ENCODE results near the gene RHCE.

The RHCE gene

GRCh38 chr1:25432749-25433388 lies 12.2 kb upstream of the RHCE start:
- ChIA-PET CTCF (interaction anchor here (1.1 to 1.4 kb wide), 2 partner anchors 18 to 69 kb away, joined by 3 read pairs; no protein-coding TSS in a partner anchor), POLR2A (interaction anchor here (1.6 kb wide), 1 partner anchor 185 kb away, joined by 7 read pairs; the partner anchor contains the start of gene RSRP1)
- peaks cover 0 to 4% of the 10 kb centered on the region in 2 experiments; a peak in 1 of 3 replicates for H3K36me3 ChIP-seq (ENCODE audit: control insufficient read depth in 2 of 2, insufficient read depth in 1 of 2, low read length in 2 of 2)
- H3K27ac ChIP-seq (ENCODE audit: extremely low read depth, low read depth, low read length), result no peak overlapping the region; the same call in 1 of the 2 replicates
- peaks cover 35% of the 10 kb centered on the region for H3K4me1 ChIP-seq (ENCODE audit: control insufficient read depth, insufficient read depth, low read length)
- H3K4me3 ChIP-seq (ENCODE audit: low read depth, low read length), result no peak overlapping the region
- no peaks in the 10 kb centered on the region for H3K9me3 ChIP-seq (ENCODE audit: control insufficient read depth, insufficient read depth, low read depth, low read length)
- TF ChIP-seq ZNF530 (tag by site-specific recombination; IDR thresholded peaks at IDR 0.05; ENCODE audit: low read depth) (no peak), ZBTB20 (tag by site-specific recombination; IDR thresholded peaks at IDR 0.05) (no peak), ZNF280C (tag by site-specific recombination; IDR thresholded peaks at IDR 0.05) (no peak), ZXDB (tag by site-specific recombination; IDR thresholded peaks at IDR 0.05) (peak; percentile 26; the same call in 1 of the 2 replicates), ZNF18 (tag by site-specific recombination; IDR thresholded peaks at IDR 0.05) (peak; percentile 92), PRDM4 (tag by site-specific recombination; IDR thresholded peaks at IDR 0.05) (peak; percentile 92), ZNF692 (tag by site-specific recombination; IDR thresholded peaks at IDR 0.05) (no peak), ZNF24 (tag by site-specific recombination; IDR thresholded peaks at IDR 0.05) (peak; percentile 89), ZNF513 (tag by site-specific recombination; IDR thresholded peaks at IDR 0.05) (no peak), ZFP69B (tag by site-specific recombination; IDR thresholded peaks at IDR 0.05) (no peak), ZNF274 (IDR thresholded peaks at IDR 0.05; ENCODE audit: low read length) (no peak), ZNF274 (tag by site-specific recombination; IDR thresholded peaks at IDR 0.05; ENCODE audit: borderline replicate concordance) (no peak), ZNF311 (tag by site-specific recombination; IDR thresholded peaks at IDR 0.05; ENCODE audit: borderline replicate concordance) (no peak), ZNF341 (tag by site-specific recombination; IDR thresholded peaks at IDR 0.05; ENCODE audit: low read depth) (no peak), ZNF133 (tag by site-specific recombination; IDR thresholded peaks at IDR 0.05) (no peak), SETDB1 (IDR thresholded peaks at IDR 0.05; ENCODE audit: insufficient read length, low read length) (no peak), PRDM6 (tag by site-specific recombination; IDR thresholded peaks at IDR 0.05) (peak; percentile 84), ZNF639 (tag by site-specific recombination; IDR thresholded peaks at IDR 0.05) (no peak), OVOL3 (tag by site-specific recombination; IDR thresholded peaks at IDR 0.05) (0 out of 2 replicates have a peak, but pooled peaks have one; percentile 16), ZNF362 (tag by site-specific recombination; IDR thresholded peaks at IDR 0.05) (0 out of 2 replicates have a peak, but pooled peaks have one; percentile 58), GLI4 (tag by site-specific recombination; IDR thresholded peaks at IDR 0.05) (no peak), ZNF629 (tag by site-specific recombination; IDR thresholded peaks at IDR 0.05) (0 out of 2 replicates have a peak, but pooled peaks have one; percentile 6)

Measured in HEK293 (cell line).